ENCODE data around the gene RBMS2. TPM values are rescaled to one million over a fixed set of nuclear protein-coding genes. Genes with fewer than 3 reads are reported as not detected.
A peak's percentile ranks its signal among the peaks of the same experiment; 100 is the strongest.

Gene RBMS2
- total RNA-seq, 4 donors from 2014 or later = 4.0 to 16.8 (median 6.8) TPM

DNA sequence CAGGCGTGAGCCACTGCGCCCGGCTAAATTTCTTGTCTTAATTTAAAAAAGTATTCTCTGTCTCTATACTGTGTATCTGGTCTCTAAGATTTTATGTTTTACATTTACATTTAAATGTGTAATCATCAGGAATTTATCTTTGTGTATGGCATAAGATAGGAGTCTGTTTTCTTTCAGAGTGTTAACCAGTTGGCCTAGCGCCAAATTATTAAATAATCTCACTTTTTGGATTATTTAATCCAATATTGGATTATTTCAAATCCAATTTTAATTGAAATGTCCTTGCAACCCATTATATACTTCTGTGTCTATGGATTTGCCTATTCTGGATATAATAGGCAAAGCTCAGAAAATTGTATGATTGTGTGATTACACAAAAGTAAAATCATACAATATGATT lies 63.5 kb downstream of the RBMS2 start:
- Histone ChIP-seq H3K4me1 (peaks cover 0 to 5% (median 0%) of the 10 kb centered on the region in 3 donors), H3K27me3 (no peaks in the 10 kb centered on the region), H3K4me3 (no peak overlapping the region), H3K27ac (no peak overlapping the region), H3K36me3 (peaks cover 0 to 62% (median 24%) of the 10 kb centered on the region in 3 donors), H3K9me3 (no peaks in the 10 kb centered on the region)
- 83 to 85% methylated on average over 4 of the region's 4 CpGs for WGBS, 2 donors
- TF ChIP-seq, protein P1, sequence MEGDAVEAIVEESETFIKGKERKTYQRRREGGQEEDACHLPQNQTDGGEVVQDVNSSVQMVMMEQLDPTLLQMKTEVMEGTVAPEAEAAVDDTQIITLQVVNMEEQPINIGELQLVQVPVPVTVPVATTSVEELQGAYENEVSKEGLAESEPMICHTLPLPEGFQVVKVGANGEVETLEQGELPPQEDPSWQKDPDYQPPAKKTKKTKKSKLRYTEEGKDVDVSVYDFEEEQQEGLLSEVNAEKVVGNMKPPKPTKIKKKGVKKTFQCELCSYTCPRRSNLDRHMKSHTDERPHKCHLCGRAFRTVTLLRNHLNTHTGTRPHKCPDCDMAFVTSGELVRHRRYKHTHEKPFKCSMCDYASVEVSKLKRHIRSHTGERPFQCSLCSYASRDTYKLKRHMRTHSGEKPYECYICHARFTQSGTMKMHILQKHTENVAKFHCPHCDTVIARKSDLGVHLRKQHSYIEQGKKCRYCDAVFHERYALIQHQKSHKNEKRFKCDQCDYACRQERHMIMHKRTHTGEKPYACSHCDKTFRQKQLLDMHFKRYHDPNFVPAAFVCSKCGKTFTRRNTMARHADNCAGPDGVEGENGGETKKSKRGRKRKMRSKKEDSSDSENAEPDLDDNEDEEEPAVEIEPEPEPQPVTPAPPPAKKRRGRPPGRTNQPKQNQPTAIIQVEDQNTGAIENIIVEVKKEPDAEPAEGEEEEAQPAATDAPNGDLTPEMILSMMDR (IDR thresholded peaks at IDR 0.05) = no peak
- no peak for TF ChIP-seq POLR2A (IDR thresholded peaks at IDR 0.05)
- no peak for DNase-seq
- intact Hi-C loops (cut with DNase I) = no loop called here

DNA sequence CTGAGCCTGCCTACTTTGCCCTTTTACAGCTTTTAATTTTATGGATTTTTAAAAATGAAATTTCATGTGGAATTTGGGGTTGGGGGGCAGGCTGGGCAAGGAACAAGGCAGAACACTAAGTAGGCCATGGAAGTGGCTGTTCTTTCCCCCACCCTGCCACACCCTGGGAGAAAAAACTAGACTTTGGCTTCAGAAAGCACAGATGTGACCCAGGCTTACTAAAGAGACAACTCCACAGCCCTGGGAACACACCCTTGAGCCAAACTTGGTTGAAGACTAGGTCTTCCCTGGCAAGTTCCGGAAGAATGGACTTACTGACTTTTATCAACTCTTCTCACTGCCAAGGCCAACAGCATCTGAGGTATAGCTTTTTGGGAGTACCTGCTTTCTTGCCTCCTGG lies 68.2 kb downstream of the RBMS2 start:
- Histone ChIP-seq H3K4me3 (no peak overlapping the region), H3K9me3 (no peaks in the 10 kb centered on the region), H3K4me1 (peaks cover 0 to 14% (median 0%) of the 10 kb centered on the region in 3 donors), H3K27ac (no peak overlapping the region), H3K27me3 (no peaks in the 10 kb centered on the region), H3K36me3 (peaks cover 0 to 61% (median 21%) of the 10 kb centered on the region in 3 donors)
- DNase-seq = no peak
- intact Hi-C loops (cut with DNase I) = no loop called here
- TF ChIP-seq POLR2A (IDR thresholded peaks at IDR 0.05) = no peak
- WGBS, 2 donors = 90 to 100% methylated on average over 1 of the region's 1 CpG

DNA sequence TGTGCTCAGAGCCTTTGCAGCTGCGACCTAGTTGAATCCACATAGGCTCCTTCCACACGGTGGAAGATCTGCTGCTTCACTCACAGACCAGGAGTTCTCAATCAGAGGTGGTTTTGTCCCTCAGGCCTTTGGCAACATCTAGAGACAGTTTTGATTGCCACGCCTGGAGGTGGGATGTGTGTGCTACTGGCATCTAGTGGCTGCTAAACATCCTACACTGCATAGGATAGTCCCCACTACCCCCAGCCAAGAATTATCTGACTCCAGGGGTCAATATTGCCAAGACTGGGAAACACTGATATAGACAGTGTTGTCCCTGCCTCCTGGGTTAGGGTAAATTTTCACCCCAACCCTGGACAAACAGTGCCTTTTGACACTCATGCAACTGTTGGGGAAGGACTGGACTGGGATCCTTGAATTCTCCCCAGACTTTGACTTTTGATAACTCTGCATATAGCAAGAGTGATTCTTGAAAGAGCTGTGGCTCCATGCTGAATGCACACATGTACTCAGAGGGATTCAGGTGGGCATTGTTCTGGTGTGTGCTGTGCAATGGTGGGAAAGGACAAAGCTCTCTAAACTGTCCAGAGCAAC lies 68.7 kb downstream of the RBMS2 start:
- intact Hi-C loops (cut with DNase I) = no loop called here
- Histone ChIP-seq H3K9me3 (no peaks in the 10 kb centered on the region), H3K4me1 (peaks cover 0 to 14% (median 0%) of the 10 kb centered on the region in 3 donors), H3K27ac (no peak overlapping the region), H3K27me3 (no peaks in the 10 kb centered on the region), H3K36me3 (peaks cover 0 to 66% (median 21%) of the 10 kb centered on the region in 3 donors), H3K4me3 (no peak overlapping the region)
- no peak for DNase-seq
- WGBS, 2 donors = 55 to 58% methylated on average over 2 to 3 of the region's 3 CpGs
- TF ChIP-seq POLR2A (IDR thresholded peaks at IDR 0.05) = no peak
- TF ChIP-seq, protein P1 (IDR thresholded peaks at IDR 0.05) = peak in 2 of 6 experiments; percentile 23 to 51

DNA sequence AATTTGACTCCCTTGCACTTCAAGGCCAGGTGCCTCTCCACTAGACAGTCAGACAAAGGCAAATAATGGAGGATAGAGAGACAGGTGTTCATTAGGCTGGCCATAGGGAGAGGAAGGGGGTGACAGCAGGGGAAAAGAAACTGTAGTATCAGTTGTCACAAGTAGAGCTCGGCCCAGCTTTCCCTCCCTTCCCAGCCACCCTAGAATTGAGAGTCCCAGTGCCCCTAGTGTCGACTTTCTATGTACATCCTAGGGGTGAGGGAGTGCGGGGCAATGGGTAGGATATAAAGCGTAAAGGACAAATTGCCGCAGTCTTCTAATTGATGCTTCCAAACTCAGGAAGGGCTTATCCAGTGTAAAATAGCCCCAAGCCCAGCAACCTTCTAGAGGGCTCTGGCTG lies 69.5 kb downstream of the RBMS2 start:
- H3K4me1 ChIP-seq = peaks cover 0 to 14% (median 0%) of the 10 kb centered on the region in 3 donors
- DNase-seq = no peak
- TF ChIP-seq POLR2A (IDR thresholded peaks at IDR 0.05) = no peak
- TF ChIP-seq, protein P1 (IDR thresholded peaks at IDR 0.05) = no peak
- peaks cover 0 to 69% (median 21%) of the 10 kb centered on the region in 3 donors for H3K36me3 ChIP-seq
- peak overlapping the region in 1 of 4 donors; percentile 1 for H3K27ac ChIP-seq
- 83 to 90% methylated on average over 3 to 4 of the region's 5 CpGs for WGBS, 2 donors
- no peaks in the 10 kb centered on the region for H3K27me3 ChIP-seq
- intact Hi-C loops (cut with DNase I) = no loop called here
- no peaks in the 10 kb centered on the region for H3K9me3 ChIP-seq
- H3K4me3 ChIP-seq = no peak overlapping the region

DNA sequence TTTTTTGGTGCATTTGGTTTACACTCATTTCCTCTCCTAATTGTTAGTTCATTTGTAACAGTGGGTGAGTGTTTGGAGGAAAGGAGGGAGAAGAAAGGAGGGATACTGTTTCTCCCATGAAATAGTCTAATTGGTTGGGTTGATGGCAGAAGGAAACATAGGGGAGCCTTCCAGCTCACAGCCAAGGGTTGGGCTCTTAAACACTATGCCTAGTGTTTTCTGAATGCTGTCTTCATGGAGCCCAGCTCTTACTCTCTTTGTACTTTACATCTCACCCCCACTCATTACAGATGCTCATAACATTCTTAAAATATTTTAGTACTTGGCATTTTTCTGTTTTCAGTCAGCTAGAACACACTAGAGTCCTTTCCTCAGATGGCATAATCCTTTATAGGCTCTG lies 70.3 kb downstream of the RBMS2 start:
- H3K4me3 ChIP-seq = no peak overlapping the region
- no peak overlapping the region for H3K27ac ChIP-seq
- H3K9me3 ChIP-seq = no peaks in the 10 kb centered on the region
- H3K27me3 ChIP-seq = no peaks in the 10 kb centered on the region
- intact Hi-C loops (cut with DNase I) = no loop called here
- H3K36me3 ChIP-seq = peaks cover 0 to 70% (median 20%) of the 10 kb centered on the region in 3 donors
- DNase-seq = no peak
- peaks cover 0 to 14% (median 0%) of the 10 kb centered on the region in 3 donors for H3K4me1 ChIP-seq
- TF ChIP-seq, protein P1 (IDR thresholded peaks at IDR 0.05) = no peak
- TF ChIP-seq POLR2A (IDR thresholded peaks at IDR 0.05) = no peak
